ENCODE measurements around the gene TBC1D23. TPM values are rescaled to one million over a fixed set of nuclear protein-coding genes. Genes with fewer than 3 reads are reported as not detected.

TBC1D23 gene
- total and polyA plus RNA-seq, 9 of the 15 experiments (the other 6 are each of a cell fraction or from before 2014, with no cell fraction given): 23.4 to 85.8 (median 43.7) TPM

- POLR2A ChIA-PET: interaction anchor here (1.3 kb wide), 1 partner anchor 20 kb away, joined by 3 read pairs; no protein-coding TSS in a partner anchor
- Histone ChIP-seq H3K9me1 (ENCODE audit: control insufficient read depth, insufficient read depth, low read length) (no peaks in the 10 kb centered on the region), H3K36me3 (ENCODE audit: control insufficient read depth, insufficient read depth, low read length) (no peaks in the 10 kb centered on the region), H3K79me2 (ENCODE audit: control insufficient read depth, insufficient read depth, low read length) (no peaks in the 10 kb centered on the region), H3K4me2 (ENCODE audit: insufficient read depth, low read length) (no peak overlapping the region), H2AFZ (ENCODE audit: low read depth, low read length) (no peak overlapping the region), H3K27me3 (ENCODE audit: control insufficient read depth in 2 of 2, insufficient read depth in 2 of 2, low read length in 2 of 2) (no peaks in the 10 kb centered on the region), H3K9ac (ENCODE audit: insufficient read depth in 1 of 2, low read depth in 2 of 2, low read length in 2 of 2) (no peak overlapping the region), H3K27ac (ENCODE audit: extremely low read depth, low read depth, low read length) (no peak overlapping the region), H3K4me3 (no peak overlapping the region), H3K9me3 (replicated peaks; ENCODE audit: control insufficient read depth, insufficient read depth, low read depth, low read length) (no peaks in the 10 kb centered on the region), H3K4me1 (replicated peaks in 1 of 2; ENCODE audit: control insufficient read depth in 2 of 2, insufficient read depth in 2 of 2, low read length in 2 of 2) (peaks cover 4 to 11% of the 10 kb centered on the region in 2 experiments; a peak in 3 of 5 replicates), H4K20me1 (replicated peaks; ENCODE audit: control insufficient read depth, insufficient read depth, low read length) (no peaks in the 10 kb centered on the region)
- WGBS (ENCODE audit: insufficient coverage, low coverage, missing lambda C conversion rate): 54% methylated on average over 2 of the region's 2 CpGs
- intact Hi-C loops (cut with micrococcal nuclease): no loop called here
- no peak for ATAC-seq
- no peak for DNase-seq (ENCODE audit: extremely low read depth in 1 of 4, low spot score in 3 of 4)
- CTCF ChIA-PET (ENCODE audit: low intra/inter-chr PET ratio): no interaction called here
- no peak for FAIRE-seq
- in situ Hi-C loops (cut with MboI): no loop called here
- no TSS peak for BruUV-seq (replicated peaks)
- TF ChIP-seq SIX5 (IDR thresholded peaks at IDR 0.05; ENCODE audit: borderline replicate concordance in 1 of 2, insufficient read depth in 1 of 2, low read depth in 1 of 2, low read length in 2 of 2) (no peak), ATF6 (CRISPR knock-in tag; IDR thresholded peaks at IDR 0.05) (no peak), SETDB1 (IDR thresholded peaks at IDR 0.05; ENCODE audit: low read length) (no peak), ZNF75A (CRISPR knock-in tag; IDR thresholded peaks at IDR 0.05) (no peak), ZNF280B (CRISPR knock-in tag; IDR thresholded peaks at IDR 0.05) (no peak), ZNF318 (IDR thresholded peaks at IDR 0.05; ENCODE audit: borderline replicate concordance in 1 of 2, low read depth in 1 of 2) (no peak), NR2C2 (CRISPR knock-in tag; IDR thresholded peaks at IDR 0.05) (no peak), NR2C2 (tag; IDR thresholded peaks at IDR 0.05) (no peak), ELF1 (tag; IDR thresholded peaks at IDR 0.05) (no peak), HMG20B (CRISPR knock-in tag; IDR thresholded peaks at IDR 0.05) (no peak)
Measured at GRCh38 chr3:100227511-100227921, 33.3 kb upstream of the TBC1D23 start.

All from K562 (cell line).